GM23338 (cell line): ENCODE data around the gene CFAP157. TPM values are rescaled to one million over a fixed set of nuclear protein-coding genes. Genes with fewer than 3 reads are reported as not detected.

Experiments used
- ATAC-seq: fragments of 200-7000 bp; cut with Tn5 transposase; 3 replicates; pipeline ENCODE4 v1.9.1; 2020
- DNase-seq: peaks from one replicate; pipeline ENCODE4 v3.0.0-alpha.2; 2015; ENCODE audit warnings: low spot score
- H2AFZ ChIP-seq: fragments of 200-600 bp; sonication (generic); 2 replicates; pipeline ENCODE4 v1.8.0; 2016; ENCODE audit warnings: antibody characterized with exemption, mild to moderate bottlenecking, moderate library complexity
- H3F3A ChIP-seq: fragments of 200-600 bp; sonication (generic); replicated peaks from 2 replicates; pipeline ENCODE4 v1.8.0; 2017; ENCODE audit warnings: antibody characterized with exemption, mixed run types, low read depth
- H3K27ac ChIP-seq: fragments of 200-600 bp; sonication (generic); 2 replicates; pipeline ENCODE4 v1.6.1; 2016; ENCODE audit warnings: low read depth
- H3K27me3 ChIP-seq: fragments of 200-600 bp; sonication (generic); 2 replicates; pipeline ENCODE4 v1.8.0; 2016; ENCODE audit warnings: mild to moderate bottlenecking, mixed run types, moderate library complexity; ENCODE audit not compliant: insufficient read depth
- H3K36me3 ChIP-seq: fragments of 200-600 bp; sonication (generic); 2 replicates; pipeline ENCODE4 v1.8.0; 2016; ENCODE audit warnings: mild to moderate bottlenecking; ENCODE audit not compliant: insufficient read depth
- H3K4me1 ChIP-seq: fragments of 200-600 bp; sonication (generic); 2 replicates; pipeline ENCODE4 v1.8.0; 2016; ENCODE audit warnings: mild to moderate bottlenecking, moderate library complexity; ENCODE audit not compliant: insufficient read depth
- H3K4me2 ChIP-seq: fragments of 200-600 bp; sonication (generic); 2 replicates; pipeline ENCODE4 v1.7.1; 2017; ENCODE audit warnings: mixed run types
- H3K4me3 ChIP-seq: fragments of 200-600 bp; sonication (generic); 2 replicates; pipeline ENCODE4 v1.6.1; 2016; ENCODE audit warnings: mixed run types
- H3K79me2 ChIP-seq: fragments of 200-600 bp; sonication (generic); replicated peaks from 2 replicates; pipeline ENCODE4 v1.8.0; 2017; ENCODE audit warnings: mild to moderate bottlenecking; ENCODE audit not compliant: insufficient read depth
- H3K9me2 ChIP-seq: fragments of 200-600 bp; sonication (generic); 2 replicates; pipeline ENCODE4 v1.8.0; 2017; ENCODE audit not compliant: insufficient read depth
- H4K20me1 ChIP-seq: fragments of 200-600 bp; sonication (generic); replicated peaks from 2 replicates; pipeline ENCODE4 v1.8.0; 2017; ENCODE audit warnings: mild to moderate bottlenecking; ENCODE audit not compliant: insufficient read depth
- H3K27ac Mint-ChIP-seq: 2 replicates; pipeline ENCODE4 v1.8.0; 2020; ENCODE audit warnings: inconsistent platforms, mild to moderate bottlenecking, moderate library complexity, mixed read lengths
- H3K27me3 Mint-ChIP-seq: 3 replicates; pipeline ENCODE4 v1.8.0; 2022; ENCODE audit warnings: low read depth, mild to moderate bottlenecking, moderate library complexity, mixed read lengths, inconsistent platforms; ENCODE audit not compliant: insufficient read depth, poor library complexity
- H3K36me3 Mint-ChIP-seq: 3 replicates; pipeline ENCODE4 v1.8.0; 2021; ENCODE audit warnings: low read depth, mild to moderate bottlenecking, inconsistent platforms, moderate library complexity, mixed read lengths
- H3K4me1 Mint-ChIP-seq: 3 replicates; pipeline ENCODE4 v1.8.0; 2020; ENCODE audit warnings: mild to moderate bottlenecking, inconsistent platforms, mixed read lengths
- H3K4me3 Mint-ChIP-seq: 3 replicates; pipeline ENCODE4 v1.8.0; 2021; ENCODE audit warnings: moderate library complexity, mild to moderate bottlenecking, inconsistent platforms, mixed read lengths
- H3K9me3 Mint-ChIP-seq: 3 replicates; pipeline ENCODE4 v1.8.0; 2020; ENCODE audit warnings: moderate library complexity, mild to moderate bottlenecking, inconsistent platforms, mixed read lengths
- EZH2 ChIP-seq: fragments of 200-600 bp; sonication (generic); IDR thresholded peaks from one replicate; pipeline ENCODE4 v1.8.0; 2017; ENCODE audit warnings: antibody characterized with exemption, mild to moderate bottlenecking, low read depth; ENCODE audit not compliant: unreplicated experiment
- EZH2phosphoT487 ChIP-seq: fragments of 200-600 bp; sonication (generic); IDR thresholded peaks from one replicate; pipeline ENCODE4 v1.8.1; 2018; ENCODE audit warnings: antibody characterized with exemption; ENCODE audit not compliant: unreplicated experiment
- JUNB ChIP-seq: IDR thresholded peaks from one replicate; pipeline ENCODE4 v1.6.1; 2016; ENCODE audit warnings: antibody characterized with exemption; ENCODE audit not compliant: unreplicated experiment
- NANOG ChIP-seq: IDR thresholded peaks from 2 replicates; pipeline ENCODE4 v1.6.1; 2016; ENCODE audit warnings: antibody characterized with exemption, borderline replicate concordance
- POLR2AphosphoS5 ChIP-seq: IDR thresholded peaks from 2 replicates; pipeline ENCODE4 v1.6.1; 2016; ENCODE audit warnings: antibody characterized with exemption, low read depth
- ZNF331 ChIP-seq: fragments of 250-450 bp; sonication (Bioruptor Pico); IDR thresholded peaks from 2 replicates; pipeline ENCODE4 v1.5.0; 2020; ENCODE audit warnings: low read depth, mild to moderate bottlenecking, moderate library complexity
- polyA plus RNA-seq: library from polyadenylated mRNA; unstranded; fragments of >200 nt; fragmentation: Nextera tagmentation; extraction: Ambion mirVana; gene quantifications from 2 replicates; pipeline ENCODE4 v1.2.1, GENCODE V29; 2016
- total RNA-seq: library from RNA; depleted of rRNA; stranded (reverse); fragments of >200 nt; shearing (Covaris generic); gene quantifications from 2 replicates; pipeline ENCODE4 v1.2.3, GENCODE V29; 2014
- TF ChIP-seq, protein P1 (sequence below), 2 experiments: fragments of 200-600 bp in 1 of 2; sonication (generic) in 1 of 2; conservative IDR thresholded peaks; 2 replicates each; pipeline versions ENCODE4 v1.5.1 to v1.6.1; 2016 to 2017; ENCODE audit warnings: antibody characterized with exemption in 2 of 2, low read depth in 2 of 2, mild to moderate bottlenecking in 2 of 2, moderate library complexity in 1 of 2
- TF ChIP-seq, protein P2 (sequence below): IDR thresholded peaks from one replicate; pipeline ENCODE4 v1.6.1; 2018; ENCODE audit warnings: antibody characterized with exemption; ENCODE audit not compliant: unreplicated experiment

Gene CFAP157
- total and polyA plus RNA-seq, 2 experiments from 2014 or later: 0.17 to 0.55 TPM

DNA sequence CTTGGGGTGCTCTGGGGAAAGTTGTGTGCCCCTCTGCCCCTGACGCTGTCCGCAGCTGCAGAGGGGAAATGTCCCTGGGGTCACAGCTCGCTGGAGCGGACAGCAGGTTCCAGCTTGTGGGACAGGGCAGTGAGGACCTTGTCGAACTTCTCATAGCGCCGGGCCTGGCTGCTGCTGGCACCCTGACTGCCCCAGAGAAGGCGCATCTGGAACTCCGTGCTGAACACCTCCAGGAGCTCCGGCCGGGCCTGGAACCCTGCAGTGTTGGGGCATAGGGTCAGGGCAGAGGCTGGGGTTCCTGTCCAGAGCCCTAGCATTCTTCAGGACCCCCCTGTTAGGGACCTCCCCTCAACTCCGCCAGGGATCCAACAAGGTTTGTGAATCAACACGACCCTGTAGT, 31.9 kb downstream of the CFAP157 start:
- Histone ChIP-seq H3K4me2 (no peak overlapping the region), H3K27ac (no peak overlapping the region), H4K20me1 (no peaks in the 10 kb centered on the region; the same call in 1 of the 2 replicates), H3K79me2 (no peaks in the 10 kb centered on the region), H3K36me3 (no peaks in the 10 kb centered on the region), H3K27me3 (no peaks in the 10 kb centered on the region), H3K4me1 (peaks cover 9% of the 10 kb centered on the region; the same call in 1 of the 2 replicates), H3K4me3 (no peak overlapping the region), H2AFZ (no peak overlapping the region), H3K9me2 (no peaks in the 10 kb centered on the region), H3F3A (0 out of 2 replicates have a peak, but pooled peaks cover 3% of the 10 kb centered on the region)
- Mint-ChIP-seq H3K27ac (no peak overlapping the region), H3K9me3 (no peaks in the 10 kb centered on the region; the same call in 2 of the 3 replicates), H3K27me3 (peaks cover 11% of the 10 kb centered on the region), H3K36me3 (no peaks in the 10 kb centered on the region), H3K4me3 (no peak overlapping the region), H3K4me1 (peaks cover 11% of the 10 kb centered on the region)
- TF ChIP-seq, protein P1, sequence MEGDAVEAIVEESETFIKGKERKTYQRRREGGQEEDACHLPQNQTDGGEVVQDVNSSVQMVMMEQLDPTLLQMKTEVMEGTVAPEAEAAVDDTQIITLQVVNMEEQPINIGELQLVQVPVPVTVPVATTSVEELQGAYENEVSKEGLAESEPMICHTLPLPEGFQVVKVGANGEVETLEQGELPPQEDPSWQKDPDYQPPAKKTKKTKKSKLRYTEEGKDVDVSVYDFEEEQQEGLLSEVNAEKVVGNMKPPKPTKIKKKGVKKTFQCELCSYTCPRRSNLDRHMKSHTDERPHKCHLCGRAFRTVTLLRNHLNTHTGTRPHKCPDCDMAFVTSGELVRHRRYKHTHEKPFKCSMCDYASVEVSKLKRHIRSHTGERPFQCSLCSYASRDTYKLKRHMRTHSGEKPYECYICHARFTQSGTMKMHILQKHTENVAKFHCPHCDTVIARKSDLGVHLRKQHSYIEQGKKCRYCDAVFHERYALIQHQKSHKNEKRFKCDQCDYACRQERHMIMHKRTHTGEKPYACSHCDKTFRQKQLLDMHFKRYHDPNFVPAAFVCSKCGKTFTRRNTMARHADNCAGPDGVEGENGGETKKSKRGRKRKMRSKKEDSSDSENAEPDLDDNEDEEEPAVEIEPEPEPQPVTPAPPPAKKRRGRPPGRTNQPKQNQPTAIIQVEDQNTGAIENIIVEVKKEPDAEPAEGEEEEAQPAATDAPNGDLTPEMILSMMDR (conservative IDR thresholded peaks at IDR 0.05; ENCODE audit: low read depth in 2 of 2): no peak
- TF ChIP-seq EZH2phosphoT487: no peak
- no peak for TF ChIP-seq ZNF331
- DNase-seq: no peak
- ATAC-seq: no peak

DNA sequence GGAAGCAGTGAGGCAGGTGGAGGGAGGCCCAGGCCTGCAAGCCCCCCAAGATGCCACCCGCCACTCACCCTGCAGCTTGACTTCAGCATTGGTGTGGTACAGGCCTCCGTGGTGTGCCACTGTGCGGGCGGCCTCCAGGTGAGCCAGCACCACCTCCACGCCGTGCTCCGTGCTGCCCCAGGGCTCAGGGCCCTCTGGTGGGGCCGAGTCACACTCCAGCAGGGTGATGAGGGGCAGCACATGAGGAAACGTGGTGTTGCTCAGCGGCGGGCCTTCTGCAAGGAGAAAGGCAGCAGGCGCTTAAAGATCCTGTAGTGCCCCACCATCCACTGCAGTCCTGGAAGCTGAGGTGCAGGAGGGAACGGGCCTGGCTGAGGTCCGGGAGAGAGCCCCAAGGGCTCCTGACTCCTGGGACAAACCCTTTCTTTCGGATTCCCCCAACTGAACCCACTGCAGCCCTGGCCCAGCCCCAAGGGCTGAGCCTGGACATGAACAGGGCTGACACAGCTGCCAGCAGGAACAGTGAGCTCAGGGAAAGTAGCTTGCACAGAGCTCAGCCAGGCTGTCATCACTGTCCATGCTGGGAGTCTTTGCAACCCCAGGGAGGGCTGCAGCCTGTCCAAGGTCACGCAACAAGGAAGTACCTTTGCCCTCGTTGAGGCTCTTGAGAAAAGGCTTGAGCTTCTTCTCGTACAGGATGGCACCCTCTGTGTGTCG, 33.0 kb downstream of the CFAP157 start:
- Histone ChIP-seq H3K4me2 (no peak overlapping the region), H3K9me2 (no peaks in the 10 kb centered on the region), H3F3A (0 out of 2 replicates have a peak, but pooled peaks cover 3% of the 10 kb centered on the region), H3K27ac (no peak overlapping the region), H2AFZ (no peak overlapping the region), H3K36me3 (no peaks in the 10 kb centered on the region), H4K20me1 (no peaks in the 10 kb centered on the region; the same call in 1 of the 2 replicates), H3K4me1 (peaks cover 2% of the 10 kb centered on the region; the same call in 1 of the 2 replicates), H3K79me2 (no peaks in the 10 kb centered on the region), H3K27me3 (no peaks in the 10 kb centered on the region), H3K4me3 (no peak overlapping the region)
- H3K27ac Mint-ChIP-seq: no peak overlapping the region
- H3K4me3 Mint-ChIP-seq: no peak overlapping the region
- no peaks in the 10 kb centered on the region for H3K36me3 Mint-ChIP-seq
- no peaks in the 10 kb centered on the region; the same call in 2 of the 3 replicates for H3K9me3 Mint-ChIP-seq
- H3K27me3 Mint-ChIP-seq: peaks cover 11% of the 10 kb centered on the region
- TF ChIP-seq EZH2: no peak
- TF ChIP-seq JUNB: no peak
- no peak for TF ChIP-seq ZNF331
- TF ChIP-seq, protein P2, sequence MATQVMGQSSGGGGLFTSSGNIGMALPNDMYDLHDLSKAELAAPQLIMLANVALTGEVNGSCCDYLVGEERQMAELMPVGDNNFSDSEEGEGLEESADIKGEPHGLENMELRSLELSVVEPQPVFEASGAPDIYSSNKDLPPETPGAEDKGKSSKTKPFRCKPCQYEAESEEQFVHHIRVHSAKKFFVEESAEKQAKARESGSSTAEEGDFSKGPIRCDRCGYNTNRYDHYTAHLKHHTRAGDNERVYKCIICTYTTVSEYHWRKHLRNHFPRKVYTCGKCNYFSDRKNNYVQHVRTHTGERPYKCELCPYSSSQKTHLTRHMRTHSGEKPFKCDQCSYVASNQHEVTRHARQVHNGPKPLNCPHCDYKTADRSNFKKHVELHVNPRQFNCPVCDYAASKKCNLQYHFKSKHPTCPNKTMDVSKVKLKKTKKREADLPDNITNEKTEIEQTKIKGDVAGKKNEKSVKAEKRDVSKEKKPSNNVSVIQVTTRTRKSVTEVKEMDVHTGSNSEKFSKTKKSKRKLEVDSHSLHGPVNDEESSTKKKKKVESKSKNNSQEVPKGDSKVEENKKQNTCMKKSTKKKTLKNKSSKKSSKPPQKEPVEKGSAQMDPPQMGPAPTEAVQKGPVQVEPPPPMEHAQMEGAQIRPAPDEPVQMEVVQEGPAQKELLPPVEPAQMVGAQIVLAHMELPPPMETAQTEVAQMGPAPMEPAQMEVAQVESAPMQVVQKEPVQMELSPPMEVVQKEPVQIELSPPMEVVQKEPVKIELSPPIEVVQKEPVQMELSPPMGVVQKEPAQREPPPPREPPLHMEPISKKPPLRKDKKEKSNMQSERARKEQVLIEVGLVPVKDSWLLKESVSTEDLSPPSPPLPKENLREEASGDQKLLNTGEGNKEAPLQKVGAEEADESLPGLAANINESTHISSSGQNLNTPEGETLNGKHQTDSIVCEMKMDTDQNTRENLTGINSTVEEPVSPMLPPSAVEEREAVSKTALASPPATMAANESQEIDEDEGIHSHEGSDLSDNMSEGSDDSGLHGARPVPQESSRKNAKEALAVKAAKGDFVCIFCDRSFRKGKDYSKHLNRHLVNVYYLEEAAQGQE: no peak
- no peak for TF ChIP-seq POLR2AphosphoS5
- no peak for TF ChIP-seq EZH2phosphoT487
- no peak for TF ChIP-seq NANOG
- peaks cover 6% of the 10 kb centered on the region for H3K4me1 Mint-ChIP-seq
- no peak for DNase-seq
- no peak for ATAC-seq
